ENCODE data around the gene SOX9.

Gene SOX9

GRCh38 chr17:72097144-72097543 is 23.7 kb upstream of the SOX9 start:
- H3K4me3 ChIP-seq (ENCODE audit: low read depth, low read length) = no peak overlapping the region
- in situ Hi-C loops (cut with HindIII; ENCODE audit: low sequenced_read_pairs) = no loop called here
- TF ChIP-seq, protein P1, sequence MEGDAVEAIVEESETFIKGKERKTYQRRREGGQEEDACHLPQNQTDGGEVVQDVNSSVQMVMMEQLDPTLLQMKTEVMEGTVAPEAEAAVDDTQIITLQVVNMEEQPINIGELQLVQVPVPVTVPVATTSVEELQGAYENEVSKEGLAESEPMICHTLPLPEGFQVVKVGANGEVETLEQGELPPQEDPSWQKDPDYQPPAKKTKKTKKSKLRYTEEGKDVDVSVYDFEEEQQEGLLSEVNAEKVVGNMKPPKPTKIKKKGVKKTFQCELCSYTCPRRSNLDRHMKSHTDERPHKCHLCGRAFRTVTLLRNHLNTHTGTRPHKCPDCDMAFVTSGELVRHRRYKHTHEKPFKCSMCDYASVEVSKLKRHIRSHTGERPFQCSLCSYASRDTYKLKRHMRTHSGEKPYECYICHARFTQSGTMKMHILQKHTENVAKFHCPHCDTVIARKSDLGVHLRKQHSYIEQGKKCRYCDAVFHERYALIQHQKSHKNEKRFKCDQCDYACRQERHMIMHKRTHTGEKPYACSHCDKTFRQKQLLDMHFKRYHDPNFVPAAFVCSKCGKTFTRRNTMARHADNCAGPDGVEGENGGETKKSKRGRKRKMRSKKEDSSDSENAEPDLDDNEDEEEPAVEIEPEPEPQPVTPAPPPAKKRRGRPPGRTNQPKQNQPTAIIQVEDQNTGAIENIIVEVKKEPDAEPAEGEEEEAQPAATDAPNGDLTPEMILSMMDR (IDR thresholded peaks at IDR 0.05; ENCODE audit: low read depth, low read length) = no peak
- no peak for DNase-seq (ENCODE audit: low read depth, low spot score)

- peak; percentile 19 for DNase-seq (ENCODE audit: low read depth, low spot score)
- TF ChIP-seq, protein P1 (IDR thresholded peaks at IDR 0.05; ENCODE audit: low read depth, low read length) = no peak
- in situ Hi-C loops (cut with HindIII; ENCODE audit: low sequenced_read_pairs) = no loop called here
- H3K4me3 ChIP-seq (ENCODE audit: low read depth, low read length) = no peak overlapping the region
These were observed 20.9 kb upstream of the SOX9 start for GRCh38 chr17:72099919-72100318.

DNA sequence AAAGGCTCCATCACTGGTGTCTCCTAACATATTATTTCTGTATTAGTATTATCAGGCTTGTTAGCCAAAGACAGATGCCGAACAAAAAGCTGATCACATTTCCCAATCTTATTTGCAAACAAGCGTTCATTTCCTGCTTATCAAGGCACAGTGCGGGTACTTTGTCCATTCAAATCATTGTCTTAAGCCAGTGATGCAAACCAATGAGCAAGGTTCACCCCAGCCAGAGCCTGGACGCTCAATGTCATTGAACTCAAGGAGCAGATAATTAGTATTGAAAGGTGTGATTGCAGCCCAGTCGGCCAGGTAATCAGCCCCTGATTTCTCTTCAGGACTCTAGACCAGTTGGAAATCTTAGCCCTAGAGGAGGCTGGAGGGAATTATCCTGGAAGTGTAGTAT is 20.4 kb upstream of the SOX9 start:
- in situ Hi-C loops (cut with HindIII; ENCODE audit: low sequenced_read_pairs) = no loop called here
- no peak overlapping the region for H3K4me3 ChIP-seq (ENCODE audit: low read depth, low read length)
- TF ChIP-seq, protein P1 (IDR thresholded peaks at IDR 0.05; ENCODE audit: low read depth, low read length) = no peak
- no peak for DNase-seq (ENCODE audit: low read depth, low spot score)

GRCh38 chr17:72101526-72101925 is 19.3 kb upstream of the SOX9 start:
- H3K4me3 ChIP-seq (ENCODE audit: low read depth, low read length) = no peak overlapping the region
- DNase-seq (ENCODE audit: low read depth, low spot score) = no peak
- in situ Hi-C loops (cut with HindIII; ENCODE audit: low sequenced_read_pairs) = no loop called here
- TF ChIP-seq, protein P1 (IDR thresholded peaks at IDR 0.05; ENCODE audit: low read depth, low read length) = no peak

DNA sequence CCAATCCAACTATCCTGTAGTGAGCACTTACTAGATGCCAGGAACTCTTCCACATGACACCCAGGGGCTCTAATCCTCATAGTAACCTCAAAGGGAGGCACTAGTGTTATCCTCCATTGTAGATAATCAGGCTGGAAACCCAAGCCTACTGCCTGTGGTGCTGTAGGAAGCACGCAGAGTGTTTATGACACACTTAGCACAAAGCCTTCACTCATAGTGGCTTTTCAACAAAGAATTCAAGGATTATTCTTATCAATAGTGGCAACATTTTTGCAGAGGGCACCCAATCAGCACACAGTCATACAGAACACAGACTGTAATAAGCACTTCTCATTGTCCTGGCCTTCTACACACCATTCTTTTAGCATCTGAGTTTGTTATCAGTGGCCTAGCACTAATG is 18.5 kb upstream of the SOX9 start:
- in situ Hi-C loops (cut with HindIII; ENCODE audit: low sequenced_read_pairs) = no loop called here
- no peak for DNase-seq (ENCODE audit: low read depth, low spot score)
- H3K4me3 ChIP-seq (ENCODE audit: low read depth, low read length) = no peak overlapping the region
- TF ChIP-seq, protein P1 (IDR thresholded peaks at IDR 0.05; ENCODE audit: low read depth, low read length) = no peak

DNA sequence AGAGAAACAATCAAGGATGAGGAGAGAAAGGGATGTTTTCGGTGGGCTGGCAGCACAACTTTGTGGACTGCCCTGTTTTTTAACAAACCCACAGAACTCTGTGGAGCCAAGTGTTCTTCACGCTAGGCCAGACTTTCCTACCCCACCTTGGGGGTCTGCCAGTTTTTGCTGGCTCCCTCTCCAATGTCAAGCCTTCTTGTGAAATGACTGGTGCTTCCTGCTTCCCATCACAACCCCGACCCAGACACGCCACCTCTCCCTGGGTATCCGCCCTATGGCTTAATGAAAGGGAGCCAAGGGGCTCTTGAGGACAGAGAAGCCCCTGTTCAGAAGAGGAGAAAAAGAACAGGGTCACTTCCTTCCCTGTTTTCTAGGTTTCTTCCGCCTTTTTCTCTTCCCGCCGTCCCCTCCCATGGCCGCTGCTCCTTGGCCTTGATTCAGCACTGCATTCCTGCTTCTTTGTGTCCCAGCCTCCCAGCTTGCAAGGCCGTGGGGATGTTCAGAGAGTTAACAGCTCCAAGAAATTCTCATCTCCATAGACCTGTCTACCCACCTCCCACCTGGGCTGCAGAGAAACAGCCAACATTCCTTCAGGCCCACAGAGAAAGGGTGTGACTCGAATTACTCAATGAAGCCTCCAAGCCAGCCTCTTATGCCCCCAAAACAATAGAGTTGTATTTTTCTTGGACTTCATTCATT is 16.5 kb upstream of the SOX9 start:
- in situ Hi-C loops (cut with HindIII; ENCODE audit: low sequenced_read_pairs) = no loop called here
- TF ChIP-seq, protein P1 (IDR thresholded peaks at IDR 0.05; ENCODE audit: low read depth, low read length) = no peak
- DNase-seq (ENCODE audit: low read depth, low spot score) = no peak
- no peak overlapping the region for H3K4me3 ChIP-seq (ENCODE audit: low read depth, low read length)

Measured in astrocyte of the spinal cord (primary cell).